ENCODE data around the gene NUP35. TPM values are rescaled to one million over a fixed set of nuclear protein-coding genes. Genes with fewer than 3 reads are reported as not detected.

The NUP35 gene
- total RNA-seq, 2 experiments from 2014 or later: 36.5 to 37.3 TPM

GRCh38 chr2:183078464-183079138 lies 45.6 kb upstream of the NUP35 start, which contains the start of gene DUSP19:
TSS of gene DUSP19 (plus strand) at chr2:183078747. CDS start at chr2:183078934, 187 bp downstream.
- Histone ChIP-seq H2AFZ (ENCODE audit: low read length) (peak within 1 kb of the TSS; percentile 100), H3K4me2 (ENCODE audit: low read length) (peak within 1 kb of the TSS; percentile 95), H3K9me3 (ENCODE audit: low read length) (no peaks in the 10 kb centered on the region), H3K36me3 (ENCODE audit: insufficient read depth, low read length) (no peaks in the 10 kb centered on the region), H3K9me2 (ENCODE audit: insufficient read depth, low read length) (no peaks in the 10 kb centered on the region), H3K79me2 (ENCODE audit: insufficient read depth, low read depth, low read length) (no peaks in the 10 kb centered on the region), H3K27ac (ENCODE audit: low read depth, low read length, poor library complexity, severe bottlenecking) (peak within 1 kb of the TSS; percentile 13), H4K20me1 (ENCODE audit: insufficient read depth, low read length) (no peaks in the 10 kb centered on the region), H3K4me1 (ENCODE audit: insufficient read depth, low read length, poor library complexity, severe bottlenecking) (peaks cover 15% of the 10 kb centered on the region), H3K4me3 (ENCODE audit: low read depth, low read length, poor library complexity, severe bottlenecking) (peak within 1 kb of the TSS; percentile 77)
- intact Hi-C loops (cut with micrococcal nuclease; ENCODE audit: unreplicated experiment): no loop called here
- ChIA-PET POLR2A (interaction anchor here (0.6 to 3.0 kb wide), 20 partner anchors 10 to 313 kb away, joined by 3 to 15 read pairs (median 4); partner anchors contain the start of gene NUP35), CTCF (ENCODE audit: unreplicated experiment) (no interaction called here)
- TSS peak; percentile 80 for BruUV-seq (replicated peaks)
- peak; percentile 89 for DNase-seq (ENCODE audit: low spot score)
- TF ChIP-seq CTCF (conservative IDR thresholded peaks at IDR 0.05; ENCODE audit: low read length): no peak
- TF ChIP-seq EZH2phosphoT487 (IDR thresholded peaks at IDR 0.05; ENCODE audit: borderline replicate concordance, low read depth, low read length): no peak

DNA sequence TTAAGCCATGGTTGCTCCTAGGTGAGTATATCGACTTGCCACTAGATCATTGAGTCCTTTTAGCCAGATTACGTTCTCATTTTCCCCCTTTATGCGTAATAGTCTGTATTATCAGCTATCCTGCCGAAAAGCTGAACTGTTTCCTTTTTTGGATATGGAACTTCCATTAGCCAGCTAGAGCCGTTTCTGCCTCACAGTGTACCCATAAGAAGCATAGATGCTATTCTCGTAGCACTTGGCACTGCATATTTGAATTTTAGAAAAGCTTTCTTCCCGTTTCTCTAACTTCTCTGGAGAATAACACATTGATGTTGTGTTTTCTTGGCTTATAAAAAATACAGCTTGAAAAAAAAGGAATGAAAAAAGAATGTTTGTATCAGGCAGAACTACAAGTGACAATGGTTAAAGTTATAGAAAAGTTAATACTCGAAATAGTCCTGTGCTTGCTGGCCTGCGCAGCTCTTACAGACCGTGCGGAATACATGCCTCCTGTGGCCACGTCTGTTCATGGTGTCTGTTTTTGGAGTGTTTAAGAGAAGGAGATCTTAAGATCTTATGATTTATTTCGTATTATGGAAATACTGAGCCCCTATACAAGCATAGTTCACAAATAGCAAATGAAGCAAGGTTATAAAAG lies 45.0 kb upstream of the NUP35 start:
- POLR2A ChIA-PET: interaction anchor here (0.5 to 3.0 kb wide), 18 partner anchors 10 to 1649 kb away, joined by 3 to 15 read pairs (median 4); partner anchors contain the start of gene NUP35

More for the DNA sequence above, 45.0 kb upstream of the NUP35 start:
- Histone ChIP-seq H3K9me2 (ENCODE audit: insufficient read depth, low read length) (no peaks in the 10 kb centered on the region), H3K4me1 (ENCODE audit: insufficient read depth, low read length, poor library complexity, severe bottlenecking) (peaks cover 15% of the 10 kb centered on the region), H3K4me3 (ENCODE audit: low read depth, low read length, poor library complexity, severe bottlenecking) (peak overlapping the region; percentile 77), H4K20me1 (ENCODE audit: insufficient read depth, low read length) (no peaks in the 10 kb centered on the region), H3K79me2 (ENCODE audit: insufficient read depth, low read depth, low read length) (no peaks in the 10 kb centered on the region), H2AFZ (ENCODE audit: low read length) (peak overlapping the region; percentile 100), H3K36me3 (ENCODE audit: insufficient read depth, low read length) (no peaks in the 10 kb centered on the region), H3K27ac (ENCODE audit: low read depth, low read length, poor library complexity, severe bottlenecking) (no peak overlapping the region), H3K9me3 (ENCODE audit: low read length) (no peaks in the 10 kb centered on the region), H3K4me2 (ENCODE audit: low read length) (peak overlapping the region; percentile 95)
- BruUV-seq (replicated peaks): no TSS peak
- CTCF ChIA-PET (ENCODE audit: unreplicated experiment): interaction anchor here (0.6 kb wide), 1 partner anchor 43 kb away, joined by 4 read pairs; no protein-coding TSS in a partner anchor
- 0 out of 2 replicates have a peak, but pooled peaks have one; percentile 12 for TF ChIP-seq CTCF (conservative IDR thresholded peaks at IDR 0.05; ENCODE audit: low read length)
- TF ChIP-seq EZH2phosphoT487 (IDR thresholded peaks at IDR 0.05; ENCODE audit: borderline replicate concordance, low read depth, low read length): no peak
- no peak for DNase-seq (ENCODE audit: low spot score)
- intact Hi-C loops (cut with micrococcal nuclease; ENCODE audit: unreplicated experiment): no loop called here
